Measurements from ENCODE around the gene ASL.
"Not testable (repeated sequence)": the region's sequence is repeated elsewhere in the genome, so short reads cannot be mapped to it uniquely, and the experiment has no call there.

Gene ASL

GRCh38 chr7:66119245-66119850 lies 43.7 kb downstream of the ASL start:
- no peak for DNase-seq (ENCODE audit: low read depth in 2 of 2)

- no peak for DNase-seq (ENCODE audit: low read depth in 2 of 2)
These were observed 47.5 kb downstream of the ASL start for GRCh38 chr7:66123175-66123528.

GRCh38 chr7:66124569-66124861 lies 48.9 kb downstream of the ASL start:
- not testable (repeated sequence) for DNase-seq (ENCODE audit: low read depth in 2 of 2)

GRCh38 chr7:66125052-66125694 lies 49.6 kb downstream of the ASL start:
- DNase-seq (ENCODE audit: low read depth in 2 of 2), result no peak

- not testable (repeated sequence) for DNase-seq (ENCODE audit: low read depth in 2 of 2)
These were observed 50.2 kb downstream of the ASL start for GRCh38 chr7:66125781-66126352.

GRCh38 chr7:66127172-66127571 lies 51.6 kb downstream of the ASL start:
- not testable (repeated sequence) for DNase-seq (ENCODE audit: low read depth in 2 of 2)

GRCh38 chr7:66138994-66139752 lies 63.6 kb downstream of the ASL start:
- no peak for DNase-seq (ENCODE audit: low read depth in 2 of 2)

GRCh38 chr7:66140924-66141323 lies 65.3 kb downstream of the ASL start:
- DNase-seq (ENCODE audit: low read depth in 2 of 2), result no peak

- no peak for DNase-seq (ENCODE audit: low read depth in 2 of 2)
These were observed 66.7 kb downstream of the ASL start for GRCh38 chr7:66142334-66142733.

- DNase-seq (ENCODE audit: low read depth in 2 of 2), result no peak
These were observed 67.4 kb downstream of the ASL start for GRCh38 chr7:66142996-66143395.

All from stimulated activated CD8-positive, alpha-beta memory T cell treated with anti-CD3 and anti-CD28 coated beads, Interleukin-7, amount 100 ng/mL, for 1 hour (primary cell).